Measurements from ENCODE around the gene TRIAP1. TPM values are rescaled to one million over a fixed set of nuclear protein-coding genes. Genes with fewer than 3 reads are reported as not detected.
"Not testable (repeated sequence)": the region's sequence is repeated elsewhere in the genome, so short reads cannot be mapped to it uniquely, and the experiment has no call there.

The TRIAP1 gene
- total RNA-seq, 1 experiment from 2014 or later, result 34.5 TPM

GRCh38 chr12:120488057-120488640 is 42.0 kb upstream of the TRIAP1 start:
- Histone ChIP-seq H3K9me3 (no peaks in the 10 kb centered on the region), H3K27me3 (replicated peaks; ENCODE audit: control insufficient read depth, insufficient read depth, low read length) (no peaks in the 10 kb centered on the region), H3K4me3 (ENCODE audit: low read depth, low read length) (no peak overlapping the region), H3K4me1 (no peaks in the 10 kb centered on the region), H3K36me3 (ENCODE audit: control insufficient read depth, insufficient read depth, low read length) (no peaks in the 10 kb centered on the region)
- no TSS peak for BruUV-seq (replicated peaks)
- Mint-ChIP-seq H3K27ac (ENCODE audit: unreplicated experiment) (no peak overlapping the region), H3K9me3 (ENCODE audit: unreplicated experiment) (no peaks in the 10 kb centered on the region), H3K36me3 (ENCODE audit: insufficient read depth, unreplicated experiment) (no peaks in the 10 kb centered on the region), H3K4me1 (ENCODE audit: low read depth, unreplicated experiment) (no peaks in the 10 kb centered on the region), H3K4me3 (ENCODE audit: unreplicated experiment) (no peak overlapping the region), H3K27me3 (ENCODE audit: insufficient read depth, unreplicated experiment) (no peaks in the 10 kb centered on the region)
- CTCF ChIA-PET, result no interaction called here
- no peak for TF ChIP-seq CTCF (IDR thresholded peaks at IDR 0.05; ENCODE audit: insufficient read depth in 1 of 2, low read depth in 1 of 2, low read length in 1 of 2, severe bottlenecking in 1 of 2, unreplicated experiment in 1 of 2)
- intact Hi-C loops (cut with micrococcal nuclease; ENCODE audit: unreplicated experiment), result no loop called here
- POLR2A ChIA-PET, result no interaction called here
- no peak for DNase-seq

DNA sequence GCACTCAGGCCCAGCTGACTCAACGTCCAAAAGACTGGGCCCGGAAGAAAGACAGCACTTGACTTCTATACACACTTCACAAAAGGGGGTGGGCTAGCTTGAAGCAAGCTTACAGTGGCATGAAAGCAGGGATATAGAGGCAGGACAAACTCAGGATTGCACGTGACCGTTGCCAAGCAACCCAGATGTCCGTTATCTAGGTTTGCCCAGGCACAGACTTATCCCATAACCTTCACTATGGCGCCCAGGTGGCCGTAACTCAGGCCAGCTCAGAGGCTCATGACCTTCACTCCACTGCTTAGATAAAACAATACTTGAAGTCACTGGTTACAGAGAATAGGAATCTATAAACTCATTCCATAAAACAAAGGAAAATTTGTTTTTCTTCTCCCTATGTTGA is 41.4 kb upstream of the TRIAP1 start:
- H3K4me3 Mint-ChIP-seq (ENCODE audit: unreplicated experiment); BruUV-seq (replicated peaks); POLR2A ChIA-PET; H3K36me3 Mint-ChIP-seq (ENCODE audit: insufficient read depth, unreplicated experiment); H3K4me1 Mint-ChIP-seq (ENCODE audit: low read depth, unreplicated experiment); H3K9me3 ChIP-seq; CTCF ChIA-PET; H3K27ac Mint-ChIP-seq (ENCODE audit: unreplicated experiment); H3K9me3 Mint-ChIP-seq (ENCODE audit: unreplicated experiment); H3K4me3 ChIP-seq (ENCODE audit: low read depth, low read length); H3K27me3 ChIP-seq (replicated peaks; ENCODE audit: control insufficient read depth, insufficient read depth, low read length); H3K36me3 ChIP-seq (ENCODE audit: control insufficient read depth, insufficient read depth, low read length); intact Hi-C loops (cut with micrococcal nuclease; ENCODE audit: unreplicated experiment); H3K27me3 Mint-ChIP-seq (ENCODE audit: insufficient read depth, unreplicated experiment); H3K4me1 ChIP-seq; DNase-seq: not testable (repeated sequence)

DNA sequence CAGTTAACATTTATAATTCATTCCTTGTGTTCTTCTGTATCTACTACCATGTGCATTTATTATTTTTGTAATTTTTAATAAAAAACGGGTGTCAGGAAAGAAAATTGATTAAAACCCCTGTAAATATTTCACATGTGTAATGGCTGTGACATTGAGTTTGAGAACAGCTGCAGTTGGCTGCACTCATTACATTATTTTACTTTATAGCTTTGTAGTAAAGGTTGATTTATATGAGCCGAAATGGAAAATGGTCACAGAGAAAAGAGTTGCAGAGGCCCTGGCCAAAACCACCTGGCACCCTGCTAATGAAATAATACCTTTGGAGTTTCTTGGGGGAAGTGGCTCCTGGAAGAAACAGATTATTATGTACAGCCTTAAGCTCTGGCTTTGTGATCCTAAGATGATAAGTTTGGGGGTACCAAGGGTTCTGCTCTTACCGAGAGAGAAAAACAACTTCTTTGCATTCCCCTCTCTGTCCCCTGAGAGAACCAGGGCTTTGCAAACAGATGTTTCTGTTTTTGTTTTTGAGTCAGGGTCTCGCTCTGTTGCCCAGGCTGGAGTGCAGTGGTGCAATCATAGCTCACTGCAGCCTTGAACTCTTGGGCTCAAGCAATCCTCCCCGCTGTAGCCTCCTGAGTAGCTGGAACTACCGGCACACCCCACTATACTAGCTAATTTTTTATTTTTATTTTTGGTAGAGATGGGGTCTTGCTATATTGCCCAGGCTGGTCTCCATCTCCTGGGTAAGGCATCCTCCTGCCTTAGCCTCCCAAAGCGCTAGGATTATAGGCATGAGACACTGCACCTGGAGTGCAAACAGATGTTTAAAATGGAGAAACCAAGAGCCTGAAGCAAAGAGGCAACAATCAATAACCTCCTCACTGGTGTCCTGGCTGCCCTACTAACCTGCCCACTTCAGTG is 40.0 kb upstream of the TRIAP1 start:
- no peaks in the 10 kb centered on the region for H3K9me3 Mint-ChIP-seq (ENCODE audit: unreplicated experiment)
- Histone ChIP-seq H3K36me3 (ENCODE audit: control insufficient read depth, insufficient read depth, low read length) (no peaks in the 10 kb centered on the region), H3K27me3 (replicated peaks; ENCODE audit: control insufficient read depth, insufficient read depth, low read length) (no peaks in the 10 kb centered on the region), H3K4me3 (ENCODE audit: low read depth, low read length) (no peak overlapping the region), H3K9me3 (no peaks in the 10 kb centered on the region), H3K4me1 (no peaks in the 10 kb centered on the region)
- ChIA-PET POLR2A (no interaction called here), CTCF (no interaction called here)
- H3K27me3 Mint-ChIP-seq (ENCODE audit: insufficient read depth, unreplicated experiment), result no peaks in the 10 kb centered on the region
- H3K36me3 Mint-ChIP-seq (ENCODE audit: insufficient read depth, unreplicated experiment), result no peaks in the 10 kb centered on the region
- intact Hi-C loops (cut with micrococcal nuclease; ENCODE audit: unreplicated experiment), result no loop called here
- no peak overlapping the region for H3K27ac Mint-ChIP-seq (ENCODE audit: unreplicated experiment)
- no peak overlapping the region for H3K4me3 Mint-ChIP-seq (ENCODE audit: unreplicated experiment)
- H3K4me1 Mint-ChIP-seq (ENCODE audit: low read depth, unreplicated experiment), result no peaks in the 10 kb centered on the region
- TF ChIP-seq CTCF (IDR thresholded peaks at IDR 0.05; ENCODE audit: insufficient read depth in 1 of 2, low read depth in 1 of 2, low read length in 1 of 2, severe bottlenecking in 1 of 2, unreplicated experiment in 1 of 2), result no peak
- DNase-seq, result no peak
- no TSS peak for BruUV-seq (replicated peaks)

Measured in Caco-2 (cell line).